Fibroblast of lung (primary cell): ENCODE data around the gene TCF4.

Experiments used
- EZH2 ChIP-seq: IDR thresholded peaks from 2 replicates; pipeline ENCODE4 v1.5.1; 2012; ENCODE audit warnings: low read length, control low read depth, mild to moderate bottlenecking; ENCODE audit errors: missing control alignments
- TF ChIP-seq, protein P1 (sequence below), 2 donors: IDR thresholded peaks in 1 of 2; conservative IDR thresholded peaks in 1 of 2; 1 replicate in 1 of 2; 2 replicates in 1 of 2; pipeline ENCODE4 v1.5.1; 2011 to 2012; ENCODE audit warnings: low read length in 2 of 2, control low read depth in 1 of 2, inconsistent platforms in 1 of 2, low read depth in 1 of 2, mild to moderate bottlenecking in 1 of 2

DNA sequence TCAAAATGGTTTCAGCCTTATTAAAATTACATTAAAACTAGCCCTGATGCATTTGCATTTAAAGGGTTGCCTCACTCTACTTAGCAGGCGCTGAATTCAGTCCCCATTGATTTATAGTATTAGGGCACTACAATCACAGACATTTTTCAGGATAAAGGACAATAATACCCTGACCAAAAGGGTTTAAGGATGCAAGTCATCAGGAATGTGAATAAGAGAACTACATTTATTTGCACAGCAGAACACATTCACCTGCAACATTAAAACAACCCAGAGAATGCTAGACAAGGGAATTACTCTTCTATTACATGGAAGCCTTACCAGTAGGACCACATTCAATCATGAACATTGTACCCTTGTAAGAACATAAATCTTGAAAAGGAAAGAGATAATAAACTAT, 93.6 kb downstream of the TCF4 start:
- TF ChIP-seq, protein P1, sequence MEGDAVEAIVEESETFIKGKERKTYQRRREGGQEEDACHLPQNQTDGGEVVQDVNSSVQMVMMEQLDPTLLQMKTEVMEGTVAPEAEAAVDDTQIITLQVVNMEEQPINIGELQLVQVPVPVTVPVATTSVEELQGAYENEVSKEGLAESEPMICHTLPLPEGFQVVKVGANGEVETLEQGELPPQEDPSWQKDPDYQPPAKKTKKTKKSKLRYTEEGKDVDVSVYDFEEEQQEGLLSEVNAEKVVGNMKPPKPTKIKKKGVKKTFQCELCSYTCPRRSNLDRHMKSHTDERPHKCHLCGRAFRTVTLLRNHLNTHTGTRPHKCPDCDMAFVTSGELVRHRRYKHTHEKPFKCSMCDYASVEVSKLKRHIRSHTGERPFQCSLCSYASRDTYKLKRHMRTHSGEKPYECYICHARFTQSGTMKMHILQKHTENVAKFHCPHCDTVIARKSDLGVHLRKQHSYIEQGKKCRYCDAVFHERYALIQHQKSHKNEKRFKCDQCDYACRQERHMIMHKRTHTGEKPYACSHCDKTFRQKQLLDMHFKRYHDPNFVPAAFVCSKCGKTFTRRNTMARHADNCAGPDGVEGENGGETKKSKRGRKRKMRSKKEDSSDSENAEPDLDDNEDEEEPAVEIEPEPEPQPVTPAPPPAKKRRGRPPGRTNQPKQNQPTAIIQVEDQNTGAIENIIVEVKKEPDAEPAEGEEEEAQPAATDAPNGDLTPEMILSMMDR (conservative IDR thresholded peaks at IDR 0.05 in 1 of 2, IDR thresholded peaks at IDR 0.05 in 1 of 2; ENCODE audit: low read depth in 1 of 2, low read length in 2 of 2): no peak
- TF ChIP-seq EZH2: no peak
